ENCODE results near the gene PRPF4.

The PRPF4 gene

GRCh38 chr9:113341712-113342410 lies 66.4 kb downstream of the PRPF4 start:
- H3K4me3 ChIP-seq (ENCODE audit: low read depth, low read length) = no peak overlapping the region
- no peak for DNase-seq (ENCODE audit: low read depth)
- TF ChIP-seq CTCF (IDR thresholded peaks at IDR 0.05; ENCODE audit: insufficient read depth, low read depth, low read length, missing control alignments) = no peak
